Cerebellar nuclear complex (tissue), 1 donor: ENCODE results near the gene ANP32B.
"Not testable (repeated sequence)": the region's sequence is repeated elsewhere in the genome, so short reads cannot be mapped to it uniquely, and the experiment has no call there.

Source experiments
- DNase-seq, 2 experiments: peaks; one replicate each; lab custom pipeline; 2025; lab: John Stamatoyannopoulos, UW

ANP32B gene

GRCh38 chr9:97993000-97993399 lies 9.9 kb downstream of the ANP32B start:
- no peak for DNase-seq

DNA sequence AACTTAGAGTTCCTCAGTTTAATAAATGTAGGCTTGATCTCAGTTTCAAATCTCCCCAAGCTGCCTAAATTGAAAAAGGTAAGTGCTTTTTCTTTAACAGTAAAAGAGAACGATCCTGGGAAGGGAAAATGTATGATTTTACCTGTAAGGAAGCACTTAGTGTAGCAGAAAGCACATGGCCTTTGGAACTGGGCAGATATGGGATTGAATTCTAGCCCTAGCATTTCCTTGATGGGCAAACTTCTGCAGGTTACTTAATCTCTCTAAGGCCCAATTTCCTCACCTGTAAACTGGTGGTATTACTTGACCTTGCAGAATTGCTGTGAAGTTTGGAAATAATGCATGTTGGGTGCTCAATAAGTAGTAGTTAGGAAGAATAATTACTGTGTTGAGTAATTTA lies 11.6 kb downstream of the ANP32B start:
- DNase-seq: no peak

GRCh38 chr9:97996676-97997075 lies 13.5 kb downstream of the ANP32B start:
- not testable (repeated sequence) for DNase-seq

GRCh38 chr9:97997330-97998276 lies 14.5 kb downstream of the ANP32B start:
- no peak for DNase-seq

GRCh38 chr9:98002808-98003207 lies 19.7 kb downstream of the ANP32B start:
- DNase-seq: peak; percentile 67 to 88

DNA sequence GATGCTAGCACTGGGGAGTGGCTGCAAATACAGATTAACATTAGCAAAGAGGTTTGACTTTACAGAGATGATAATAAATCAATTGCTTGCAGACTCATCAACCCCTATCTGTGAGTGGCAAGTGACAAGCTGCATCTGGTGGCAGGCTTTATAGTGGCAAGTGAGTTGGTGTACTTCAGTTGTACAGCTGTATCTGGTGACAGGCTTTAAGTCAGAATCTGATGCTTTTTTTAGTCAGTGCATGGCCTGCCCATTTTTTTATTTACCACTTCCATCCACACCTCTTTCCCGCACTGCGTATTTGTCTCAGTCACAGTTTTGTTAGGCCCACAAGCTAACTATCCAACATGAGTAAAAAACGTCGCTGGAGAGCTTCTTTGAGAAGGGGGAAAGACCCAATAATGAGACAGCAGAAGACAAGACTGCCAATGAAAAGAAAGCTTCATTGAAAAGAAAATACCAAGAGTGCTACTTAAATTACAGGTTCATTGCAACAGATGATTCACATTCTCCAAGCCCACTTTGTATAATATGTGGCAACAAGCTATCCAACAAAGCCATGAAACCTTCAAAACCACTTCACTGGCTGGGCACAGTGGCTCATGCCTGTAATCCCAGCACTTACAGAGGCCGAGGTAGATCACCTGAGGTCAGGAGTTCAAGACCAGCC lies 23.1 kb downstream of the ANP32B start:
- DNase-seq: no peak

DNA sequence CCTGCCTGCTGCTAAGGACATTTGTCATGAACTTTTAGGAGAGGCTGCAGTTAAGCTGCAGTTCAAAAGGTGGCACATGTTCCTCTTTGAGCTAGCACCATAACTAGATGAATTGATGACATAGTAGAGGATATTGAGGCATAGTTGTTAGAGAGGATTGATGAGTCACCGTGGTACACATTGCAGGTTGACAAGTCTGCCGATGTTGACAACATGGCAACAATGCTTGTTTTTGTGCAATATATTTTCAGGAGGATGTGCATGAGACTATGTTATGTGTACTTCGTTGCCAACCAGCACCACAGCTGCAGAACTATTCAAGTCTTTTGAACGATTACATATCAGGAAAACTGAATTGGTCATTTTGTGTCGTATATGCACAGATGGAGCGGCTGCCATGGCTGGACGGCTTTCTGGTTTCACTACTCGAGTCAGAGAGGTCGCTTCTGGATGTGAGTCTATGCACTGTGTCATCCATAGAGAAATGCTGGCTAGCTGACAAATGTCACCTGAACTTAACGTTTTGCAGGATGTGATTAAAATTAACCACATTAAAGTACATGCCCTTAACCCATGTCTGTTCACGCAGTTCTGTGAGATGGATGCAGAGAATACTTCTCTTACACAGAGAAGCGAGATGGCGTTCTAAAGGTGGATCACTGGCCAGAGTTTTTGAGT lies 24.2 kb downstream of the ANP32B start:
- DNase-seq: no peak

DNA sequence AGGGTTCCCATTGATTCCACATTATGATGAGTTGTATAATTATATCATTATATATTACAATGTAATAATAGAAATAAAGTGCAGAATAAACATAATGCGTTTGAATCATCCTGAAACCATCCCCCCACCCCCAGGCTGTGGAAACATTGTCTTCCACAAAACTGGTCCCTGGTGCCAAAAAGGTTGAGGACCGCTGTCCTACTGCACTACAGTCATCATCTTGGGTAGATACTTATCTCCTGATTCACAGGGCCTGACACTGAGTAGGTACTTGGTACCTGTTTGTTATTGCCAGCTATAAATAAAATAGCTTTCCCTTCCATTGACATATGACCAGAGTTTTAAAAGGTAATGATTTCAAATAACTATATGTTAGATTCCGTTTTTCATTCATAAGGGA lies 25.6 kb downstream of the ANP32B start:
- no peak for DNase-seq

DNA sequence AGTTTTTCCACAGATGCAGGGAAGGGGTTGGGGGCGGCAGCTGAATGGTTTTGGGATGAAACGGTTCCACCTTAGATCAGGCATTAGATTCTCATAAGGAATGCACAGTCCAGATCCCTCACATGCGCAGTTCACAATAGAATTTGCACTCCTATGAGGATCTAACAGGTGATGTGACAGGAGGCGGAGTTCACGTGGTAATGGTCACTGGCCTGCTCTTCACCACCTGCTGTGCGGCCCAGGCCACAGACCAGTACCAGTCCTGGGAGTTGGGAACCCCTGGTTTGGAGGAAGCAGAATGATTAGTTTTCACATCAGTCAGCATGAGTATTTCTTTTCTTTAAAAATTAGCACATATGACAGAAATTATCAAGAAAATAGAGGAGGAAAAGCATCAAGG lies 26.3 kb downstream of the ANP32B start:
- no peak for DNase-seq

DNA sequence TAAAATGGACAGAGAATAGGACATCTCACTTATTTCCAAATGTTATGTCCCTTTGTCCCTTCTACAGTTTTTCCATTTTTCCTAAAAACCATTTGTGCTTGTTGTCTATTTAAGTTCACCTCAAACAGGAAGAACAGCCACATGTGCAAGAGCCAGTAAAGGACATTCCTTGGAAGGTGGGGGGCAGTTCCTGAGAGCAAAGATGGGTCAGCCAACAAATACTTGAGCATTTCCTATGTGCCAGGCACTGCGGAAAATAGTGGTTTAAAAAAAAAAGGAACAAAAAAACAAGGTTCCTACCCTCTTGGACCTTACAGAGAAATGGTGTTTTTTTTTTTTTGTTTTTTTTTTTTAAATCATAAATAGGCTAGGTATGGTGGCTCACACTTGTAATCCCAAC lies 26.8 kb downstream of the ANP32B start:
- no peak for DNase-seq

GRCh38 chr9:98010445-98010844 lies 27.3 kb downstream of the ANP32B start:
- no peak for DNase-seq

GRCh38 chr9:98011122-98011521 lies 28.0 kb downstream of the ANP32B start:
- DNase-seq: no peak

DNA sequence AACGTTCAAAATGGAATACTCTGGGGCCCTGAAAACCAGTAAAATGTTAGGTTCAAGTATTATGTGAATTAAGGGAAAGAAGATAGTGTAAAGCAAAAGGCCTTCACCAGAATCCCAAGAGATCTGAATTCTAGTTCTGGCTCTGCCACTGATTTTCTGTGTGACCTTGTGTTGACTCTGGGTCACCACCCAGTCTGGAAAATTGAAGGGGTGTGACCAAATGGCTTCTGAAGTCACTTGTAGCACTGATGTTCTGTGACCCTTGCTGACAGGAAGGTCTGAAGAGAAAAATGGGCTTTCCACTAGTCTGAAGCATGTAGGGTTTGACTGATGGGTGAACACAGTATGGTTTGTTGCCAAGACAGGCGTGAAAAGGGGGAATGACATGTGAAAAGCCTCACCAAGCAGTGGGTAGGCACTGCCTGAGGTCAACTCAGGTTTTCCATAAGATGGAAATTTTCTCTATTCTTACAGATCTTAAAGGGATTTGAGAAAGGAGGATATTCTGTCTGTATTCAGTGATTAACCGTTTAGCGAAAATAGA lies 33.1 kb downstream of the ANP32B start:
- DNase-seq: no peak

DNA sequence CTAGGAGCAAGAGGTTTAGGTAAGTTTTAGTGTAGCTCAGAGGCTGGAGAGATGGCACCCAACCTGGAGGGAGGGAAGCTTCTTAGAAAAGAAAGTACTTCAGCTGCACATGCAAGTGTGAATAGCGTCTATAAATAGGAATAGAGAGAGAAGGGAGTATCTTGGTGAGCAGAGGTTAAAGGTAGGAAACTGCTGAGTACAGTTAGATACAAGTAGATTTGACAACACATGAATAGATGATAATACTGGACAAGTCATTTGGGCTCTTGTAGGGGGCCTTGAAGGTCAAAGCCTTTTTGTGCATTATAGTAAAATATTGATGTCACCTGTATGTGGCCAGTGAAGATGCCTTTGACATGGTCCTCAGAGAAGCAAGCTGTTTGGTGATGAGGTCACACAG lies 34.2 kb downstream of the ANP32B start:
- no peak for DNase-seq

DNA sequence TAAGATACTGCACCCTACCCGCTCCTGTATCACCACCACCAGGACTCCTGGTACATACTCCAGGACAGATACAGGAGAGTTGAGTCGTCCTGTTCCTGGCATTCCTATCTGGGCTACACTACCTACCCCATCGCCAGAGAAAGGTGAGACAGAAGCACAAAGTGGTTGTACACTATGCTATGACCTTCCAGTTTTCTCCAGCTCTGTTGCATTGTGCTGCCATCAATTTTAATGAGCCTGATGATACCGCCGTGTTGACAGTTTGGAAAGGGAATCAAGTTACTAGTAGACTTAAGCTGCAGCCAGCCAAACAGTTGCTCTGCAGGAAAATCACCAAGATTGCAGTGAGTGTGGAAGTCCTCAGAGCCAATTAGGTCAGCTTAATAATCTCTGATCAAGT lies 35.2 kb downstream of the ANP32B start:
- DNase-seq: no peak

- no peak for DNase-seq
Measured at GRCh38 chr9:98019098-98019497, 36.0 kb downstream of the ANP32B start.

DNA sequence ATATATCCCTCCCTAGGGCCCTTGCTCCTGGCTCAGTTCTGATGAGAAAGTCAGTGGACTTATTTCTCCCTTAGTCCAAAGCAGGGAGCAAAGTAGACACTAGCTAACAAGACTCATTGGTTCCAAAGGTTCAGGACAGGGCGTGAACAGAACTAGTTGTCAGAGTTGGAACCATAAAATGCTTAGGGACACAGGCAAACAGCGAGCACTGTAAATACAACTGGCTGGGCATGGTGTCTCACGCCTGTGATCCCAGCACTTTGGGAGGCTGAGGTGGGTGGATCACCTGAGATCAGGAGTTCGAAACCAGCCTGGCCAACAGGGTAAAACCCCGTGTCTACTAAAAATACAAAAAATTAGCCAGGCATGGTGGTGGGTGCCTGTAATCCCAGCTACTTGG lies 36.7 kb downstream of the ANP32B start:
- not testable (repeated sequence) for DNase-seq

GRCh38 chr9:98020476-98021145 lies 37.5 kb downstream of the ANP32B start:
- DNase-seq: no peak

GRCh38 chr9:98021306-98022040 lies 38.3 kb downstream of the ANP32B start:
- no peak for DNase-seq

- DNase-seq: no peak
Measured at GRCh38 chr9:98022447-98022846, 39.3 kb downstream of the ANP32B start.

DNA sequence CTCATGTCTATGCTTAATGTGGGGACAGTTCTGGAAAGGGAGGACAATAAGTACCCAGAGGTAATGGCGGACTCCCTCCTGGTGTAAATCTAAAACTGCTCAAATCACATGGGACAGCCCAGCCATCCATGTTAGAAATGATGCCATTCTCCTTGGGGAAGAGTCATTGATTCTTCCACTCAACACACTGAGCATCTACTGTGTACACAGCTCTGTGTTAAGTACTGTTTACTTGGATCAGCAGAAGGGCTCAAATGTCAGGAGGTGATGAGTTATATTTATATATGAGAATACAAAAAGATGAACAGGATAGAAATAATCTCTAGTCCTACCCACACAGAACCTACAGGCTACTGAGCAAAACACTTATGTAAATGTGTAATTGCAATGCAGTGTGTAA lies 41.6 kb downstream of the ANP32B start:
- no peak for DNase-seq
